ENCODE results near the gene RIC3. TPM values are rescaled to one million over a fixed set of nuclear protein-coding genes. Genes with fewer than 3 reads are reported as not detected.

The RIC3 gene
- total RNA-seq, 1 experiment from 2014 or later, result 0.38 TPM

- peaks cover 87% of the 10 kb centered on the region for H3K27me3 Mint-ChIP-seq (ENCODE audit: unreplicated experiment)
- no peaks in the 10 kb centered on the region for H3K36me3 Mint-ChIP-seq (ENCODE audit: insufficient read depth, unreplicated experiment)
- no peak for DNase-seq
- BruUV-seq (replicated peaks), result no TSS peak
- TF ChIP-seq, protein P1, sequence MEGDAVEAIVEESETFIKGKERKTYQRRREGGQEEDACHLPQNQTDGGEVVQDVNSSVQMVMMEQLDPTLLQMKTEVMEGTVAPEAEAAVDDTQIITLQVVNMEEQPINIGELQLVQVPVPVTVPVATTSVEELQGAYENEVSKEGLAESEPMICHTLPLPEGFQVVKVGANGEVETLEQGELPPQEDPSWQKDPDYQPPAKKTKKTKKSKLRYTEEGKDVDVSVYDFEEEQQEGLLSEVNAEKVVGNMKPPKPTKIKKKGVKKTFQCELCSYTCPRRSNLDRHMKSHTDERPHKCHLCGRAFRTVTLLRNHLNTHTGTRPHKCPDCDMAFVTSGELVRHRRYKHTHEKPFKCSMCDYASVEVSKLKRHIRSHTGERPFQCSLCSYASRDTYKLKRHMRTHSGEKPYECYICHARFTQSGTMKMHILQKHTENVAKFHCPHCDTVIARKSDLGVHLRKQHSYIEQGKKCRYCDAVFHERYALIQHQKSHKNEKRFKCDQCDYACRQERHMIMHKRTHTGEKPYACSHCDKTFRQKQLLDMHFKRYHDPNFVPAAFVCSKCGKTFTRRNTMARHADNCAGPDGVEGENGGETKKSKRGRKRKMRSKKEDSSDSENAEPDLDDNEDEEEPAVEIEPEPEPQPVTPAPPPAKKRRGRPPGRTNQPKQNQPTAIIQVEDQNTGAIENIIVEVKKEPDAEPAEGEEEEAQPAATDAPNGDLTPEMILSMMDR (IDR thresholded peaks at IDR 0.05; ENCODE audit: unreplicated experiment), result no peak
- no peak overlapping the region for H3K4me3 Mint-ChIP-seq (ENCODE audit: low read depth, unreplicated experiment)
- H3K4me1 Mint-ChIP-seq (ENCODE audit: low read depth, unreplicated experiment), result no peaks in the 10 kb centered on the region
- H3K27ac Mint-ChIP-seq (ENCODE audit: unreplicated experiment), result no peak overlapping the region
- no peaks in the 10 kb centered on the region for H3K9me3 Mint-ChIP-seq (ENCODE audit: low read depth, unreplicated experiment)
- CTCF ChIA-PET, result no interaction called here
- intact Hi-C loops (cut with micrococcal nuclease; ENCODE audit: unreplicated experiment), result no loop called here
These were observed 33.9 kb upstream of the RIC3 start for GRCh38 chr11:8202516-8203413.

- H3K9me3 Mint-ChIP-seq (ENCODE audit: low read depth, unreplicated experiment), result no peaks in the 10 kb centered on the region
- H3K27ac Mint-ChIP-seq (ENCODE audit: unreplicated experiment), result no peak overlapping the region
- no peaks in the 10 kb centered on the region for H3K36me3 Mint-ChIP-seq (ENCODE audit: insufficient read depth, unreplicated experiment)
- intact Hi-C loops (cut with micrococcal nuclease; ENCODE audit: unreplicated experiment), result no loop called here
- no peaks in the 10 kb centered on the region for H3K4me1 Mint-ChIP-seq (ENCODE audit: low read depth, unreplicated experiment)
- no TSS peak for BruUV-seq (replicated peaks)
- DNase-seq, result no peak
- TF ChIP-seq, protein P1 (IDR thresholded peaks at IDR 0.05; ENCODE audit: unreplicated experiment), result no peak
- H3K27me3 Mint-ChIP-seq (ENCODE audit: unreplicated experiment), result peaks cover 87% of the 10 kb centered on the region
- CTCF ChIA-PET, result interaction anchor here (0.6 kb wide), 1 partner anchor 750 kb away, joined by 4 read pairs; no protein-coding TSS in a partner anchor
- no peak overlapping the region for H3K4me3 Mint-ChIP-seq (ENCODE audit: low read depth, unreplicated experiment)
These were observed 33.0 kb upstream of the RIC3 start for GRCh38 chr11:8201644-8202365.

GRCh38 chr11:8199676-8200075 is 30.9 kb upstream of the RIC3 start:
- Mint-ChIP-seq H3K27me3 (ENCODE audit: unreplicated experiment) (peaks cover 87% of the 10 kb centered on the region), H3K4me3 (ENCODE audit: low read depth, unreplicated experiment) (no peak overlapping the region), H3K36me3 (ENCODE audit: insufficient read depth, unreplicated experiment) (no peaks in the 10 kb centered on the region), H3K4me1 (ENCODE audit: low read depth, unreplicated experiment) (no peaks in the 10 kb centered on the region), H3K9me3 (ENCODE audit: low read depth, unreplicated experiment) (no peaks in the 10 kb centered on the region), H3K27ac (ENCODE audit: unreplicated experiment) (no peak overlapping the region)
- TF ChIP-seq, protein P1 (IDR thresholded peaks at IDR 0.05; ENCODE audit: unreplicated experiment), result no peak
- intact Hi-C loops (cut with micrococcal nuclease; ENCODE audit: unreplicated experiment), result no loop called here
- no peak for DNase-seq
- BruUV-seq (replicated peaks), result no TSS peak
- CTCF ChIA-PET, result interaction anchor here (0.6 kb wide), 1 partner anchor 155 kb away, joined by 4 read pairs; no protein-coding TSS in a partner anchor

- Mint-ChIP-seq H3K4me3 (ENCODE audit: low read depth, unreplicated experiment) (no peak overlapping the region), H3K27ac (ENCODE audit: unreplicated experiment) (no peak overlapping the region), H3K27me3 (ENCODE audit: unreplicated experiment) (peaks cover 72% of the 10 kb centered on the region), H3K36me3 (ENCODE audit: insufficient read depth, unreplicated experiment) (no peaks in the 10 kb centered on the region), H3K4me1 (ENCODE audit: low read depth, unreplicated experiment) (no peaks in the 10 kb centered on the region), H3K9me3 (ENCODE audit: low read depth, unreplicated experiment) (no peaks in the 10 kb centered on the region)
- intact Hi-C loops (cut with micrococcal nuclease; ENCODE audit: unreplicated experiment), result no loop called here
- TF ChIP-seq, protein P1 (IDR thresholded peaks at IDR 0.05; ENCODE audit: unreplicated experiment), result no peak
- no peak for DNase-seq
- CTCF ChIA-PET, result no interaction called here
- no TSS peak for BruUV-seq (replicated peaks)
These were observed 27.9 kb upstream of the RIC3 start for GRCh38 chr11:8196749-8197148.
